WI38 (cell line): Measurements from ENCODE around the gene DAP.
"Not testable (repeated sequence)": the region's sequence is repeated elsewhere in the genome, so short reads cannot be mapped to it uniquely, and the experiment has no call there.

ENCODE experiments used
- H3K4me3 ChIP-seq: 2 replicates; pipeline ENCODE4 v1.5.1; 2011; ENCODE audit warnings: low read depth, mild to moderate bottlenecking, control low read depth, low read length
- TF ChIP-seq, protein P1 (sequence below): IDR thresholded peaks from 2 replicates; pipeline ENCODE4 v1.5.1; 2012; ENCODE audit warnings: low read depth, mild to moderate bottlenecking, control low read depth, low read length

The DAP gene

DNA sequence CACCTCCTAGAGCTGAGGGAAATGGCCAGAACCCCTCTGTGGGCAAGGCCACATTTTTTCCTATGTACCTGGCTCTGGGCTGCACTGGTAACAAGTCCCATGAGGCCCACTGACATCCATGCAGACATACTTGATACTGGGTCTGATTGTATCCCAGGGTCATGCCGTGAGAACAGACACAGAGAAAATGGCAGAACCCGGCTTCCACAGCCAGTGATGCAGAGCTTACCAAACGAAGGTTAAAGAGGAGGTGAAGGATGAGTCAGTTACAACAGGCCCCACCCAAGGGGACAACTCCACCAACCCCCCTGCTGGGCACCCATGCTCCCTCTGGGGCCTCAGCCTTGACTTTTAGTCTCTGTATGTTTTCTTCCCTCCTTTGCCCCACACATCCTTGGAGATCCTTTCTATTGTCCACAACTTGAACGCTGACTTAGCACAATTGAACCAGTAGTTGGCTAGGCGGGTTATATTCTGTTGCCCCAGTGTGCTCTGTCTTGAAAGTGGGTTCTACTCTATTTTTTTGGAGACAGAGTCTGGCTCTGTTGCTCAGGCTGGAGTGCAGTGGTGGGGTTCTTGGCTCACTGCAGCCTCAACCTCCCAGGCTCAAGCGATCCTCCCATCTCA, 93.5 kb downstream of the DAP start:
- TF ChIP-seq, protein P1, sequence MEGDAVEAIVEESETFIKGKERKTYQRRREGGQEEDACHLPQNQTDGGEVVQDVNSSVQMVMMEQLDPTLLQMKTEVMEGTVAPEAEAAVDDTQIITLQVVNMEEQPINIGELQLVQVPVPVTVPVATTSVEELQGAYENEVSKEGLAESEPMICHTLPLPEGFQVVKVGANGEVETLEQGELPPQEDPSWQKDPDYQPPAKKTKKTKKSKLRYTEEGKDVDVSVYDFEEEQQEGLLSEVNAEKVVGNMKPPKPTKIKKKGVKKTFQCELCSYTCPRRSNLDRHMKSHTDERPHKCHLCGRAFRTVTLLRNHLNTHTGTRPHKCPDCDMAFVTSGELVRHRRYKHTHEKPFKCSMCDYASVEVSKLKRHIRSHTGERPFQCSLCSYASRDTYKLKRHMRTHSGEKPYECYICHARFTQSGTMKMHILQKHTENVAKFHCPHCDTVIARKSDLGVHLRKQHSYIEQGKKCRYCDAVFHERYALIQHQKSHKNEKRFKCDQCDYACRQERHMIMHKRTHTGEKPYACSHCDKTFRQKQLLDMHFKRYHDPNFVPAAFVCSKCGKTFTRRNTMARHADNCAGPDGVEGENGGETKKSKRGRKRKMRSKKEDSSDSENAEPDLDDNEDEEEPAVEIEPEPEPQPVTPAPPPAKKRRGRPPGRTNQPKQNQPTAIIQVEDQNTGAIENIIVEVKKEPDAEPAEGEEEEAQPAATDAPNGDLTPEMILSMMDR = no peak
- no peak overlapping the region for H3K4me3 ChIP-seq

GRCh38 chr5:10666531-10667299, 94.3 kb downstream of the DAP start:
- H3K4me3 ChIP-seq = no peak overlapping the region
- TF ChIP-seq, protein P1 = no peak

DNA sequence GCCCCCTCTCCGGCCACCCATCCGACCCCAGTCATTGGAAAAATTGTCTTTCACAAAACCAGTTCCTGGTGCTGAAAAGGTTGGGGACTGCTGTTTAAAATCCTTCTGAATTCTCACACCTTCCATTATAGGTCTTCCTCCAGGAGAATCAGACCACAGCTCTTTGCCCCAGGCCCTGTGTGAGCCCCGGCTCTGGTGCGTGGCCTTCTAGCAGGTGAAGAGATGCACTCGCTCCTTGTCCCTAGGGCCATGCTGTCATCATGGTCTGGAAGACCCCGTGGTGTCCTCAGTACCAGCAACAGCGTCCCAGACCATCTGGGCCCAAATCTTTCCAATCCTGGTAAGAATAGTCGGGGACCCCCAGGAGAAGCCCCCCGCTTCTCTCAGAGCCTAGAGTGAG, 95.2 kb downstream of the DAP start:
- TF ChIP-seq, protein P1 = no peak
- H3K4me3 ChIP-seq = no peak overlapping the region

- not testable (repeated sequence) for H3K4me3 ChIP-seq
Measured at GRCh38 chr5:10664180-10664769, 96.8 kb downstream of the DAP start.

DNA sequence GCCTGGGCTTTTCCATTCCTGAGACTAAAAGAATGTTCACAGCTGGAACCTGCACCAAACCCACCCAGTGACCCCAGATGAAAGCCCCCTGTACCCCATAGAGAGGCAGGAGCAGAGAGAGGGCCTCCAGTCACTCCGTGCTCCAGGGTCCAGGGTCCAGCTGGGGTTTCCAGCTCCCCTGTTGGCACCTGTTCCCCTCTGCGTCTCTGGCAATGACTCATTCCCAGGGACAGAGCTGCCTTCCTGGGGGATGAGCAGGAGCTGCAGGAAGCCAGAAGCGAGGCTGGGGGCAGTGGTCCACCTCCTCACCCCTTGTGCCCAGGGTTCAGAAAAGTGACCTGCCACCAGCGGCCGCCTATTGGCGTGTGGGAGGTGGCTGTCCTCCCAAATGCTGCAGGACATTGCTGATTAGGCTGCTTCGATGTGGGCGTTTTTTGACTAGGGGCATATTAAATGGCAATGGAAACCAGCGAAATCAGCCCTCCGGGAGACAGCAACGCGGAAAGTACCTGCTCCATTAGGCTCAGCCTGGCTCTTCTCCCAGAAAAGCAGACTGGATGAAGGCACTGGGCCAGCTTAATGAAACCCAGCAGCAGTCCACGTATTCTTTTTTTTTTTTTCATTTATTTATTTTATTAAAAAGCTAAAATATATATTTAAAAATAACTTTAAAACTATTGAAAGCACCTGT, 97.4 kb downstream of the DAP start:
- TF ChIP-seq, protein P1 = no peak
- no peak overlapping the region for H3K4me3 ChIP-seq

- TF ChIP-seq, protein P1 = no peak
- no peak overlapping the region for H3K4me3 ChIP-seq
Measured at GRCh38 chr5:10662661-10663488, 98.2 kb downstream of the DAP start.

DNA sequence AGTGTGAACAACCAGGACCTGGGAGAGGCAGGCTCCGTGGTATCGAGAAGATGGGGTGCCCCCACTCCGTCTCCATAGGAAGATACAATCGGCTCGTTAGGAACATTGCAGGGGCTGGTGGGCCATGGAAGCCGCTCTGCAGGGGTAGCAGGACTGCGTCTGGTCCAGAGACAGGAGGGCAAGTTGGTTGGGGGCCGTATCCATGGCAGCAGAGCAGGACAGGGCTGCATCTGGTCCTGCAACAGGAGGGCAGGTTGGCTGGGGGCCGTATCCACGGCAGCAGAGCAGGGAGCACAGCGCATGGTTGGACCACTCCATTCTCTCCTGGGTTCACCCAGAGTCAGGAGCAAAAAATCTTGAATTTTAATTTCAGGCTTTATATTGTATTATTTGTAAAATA, 99.0 kb downstream of the DAP start:
- no peak overlapping the region for H3K4me3 ChIP-seq
- TF ChIP-seq, protein P1 = no peak
